ENCODE data around the gene KCNMB2.

- TF ChIP-seq EZH2phosphoT487 (IDR thresholded peaks at IDR 0.05; ENCODE audit: insufficient read depth, low read depth): no peak
- no peak for TF ChIP-seq EZH2 (IDR thresholded peaks at IDR 0.05; ENCODE audit: insufficient read depth, poor library complexity, severe bottlenecking)
These were observed 43.7 kb upstream of the KCNMB2 start for GRCh38 chr3:178492491-178492890.

Data from GM23248 (cell line).